ENCODE measurements around the gene ABHD11.

ABHD11 gene

GRCh38 chr7:73702665-73703064, 35.9 kb downstream of the ABHD11 start:
- H4K20me1 ChIP-seq (ENCODE audit: insufficient read depth, low read length) = no peaks in the 10 kb centered on the region
- H3K27ac ChIP-seq (ENCODE audit: low read length) = no peak overlapping the region
- no peaks in the 10 kb centered on the region for H3K4me1 ChIP-seq (ENCODE audit: low read length)
- no peak overlapping the region for H3K4me3 ChIP-seq (ENCODE audit: low read length)
- H3K9me3 ChIP-seq (ENCODE audit: insufficient read depth, low read length) = no peaks in the 10 kb centered on the region
- H3K9ac ChIP-seq (ENCODE audit: low read length) = no peak overlapping the region
- no peak overlapping the region for H2AFZ ChIP-seq (ENCODE audit: low read depth, low read length)
- no peak overlapping the region for H3K4me2 ChIP-seq (ENCODE audit: low read length)
- TF ChIP-seq CTCF (IDR thresholded peaks at IDR 0.05; ENCODE audit: low read depth, low read length) (no peak), EZH2phosphoT487 (IDR thresholded peaks at IDR 0.05; ENCODE audit: low read depth) (no peak)
- no peaks in the 10 kb centered on the region for H3K79me2 ChIP-seq (ENCODE audit: low read length)
- H3K27me3 ChIP-seq (ENCODE audit: low read depth, low read length) = no peaks in the 10 kb centered on the region
- peaks cover 19% of the 10 kb centered on the region for H3K36me3 ChIP-seq (replicated peaks; ENCODE audit: low read depth, low read length)

- TF ChIP-seq EZH2phosphoT487 (IDR thresholded peaks at IDR 0.05; ENCODE audit: low read depth) = no peak
- TF ChIP-seq CTCF (IDR thresholded peaks at IDR 0.05; ENCODE audit: low read depth, low read length) = no peak
- no peaks in the 10 kb centered on the region for H4K20me1 ChIP-seq (ENCODE audit: insufficient read depth, low read length)
- H3K27me3 ChIP-seq (ENCODE audit: low read depth, low read length) = no peaks in the 10 kb centered on the region
- H3K36me3 ChIP-seq (replicated peaks; ENCODE audit: low read depth, low read length) = peaks cover 22% of the 10 kb centered on the region
- no peaks in the 10 kb centered on the region for H3K79me2 ChIP-seq (ENCODE audit: low read length)
- H3K4me1 ChIP-seq (ENCODE audit: low read length) = no peaks in the 10 kb centered on the region
- no peak overlapping the region for H3K4me2 ChIP-seq (ENCODE audit: low read length)
- H3K27ac ChIP-seq (ENCODE audit: low read length) = no peak overlapping the region
- no peak overlapping the region for H3K4me3 ChIP-seq (ENCODE audit: low read length)
- H3K9me3 ChIP-seq (ENCODE audit: insufficient read depth, low read length) = no peaks in the 10 kb centered on the region
- no peak overlapping the region for H3K9ac ChIP-seq (ENCODE audit: low read length)
- H2AFZ ChIP-seq (ENCODE audit: low read depth, low read length) = no peak overlapping the region
Measured at GRCh38 chr7:73702226-73702625, 36.4 kb downstream of the ABHD11 start.

- no peaks in the 10 kb centered on the region; the same call in 1 of the 2 replicates for H4K20me1 ChIP-seq (ENCODE audit: insufficient read depth, low read length)
- H3K4me1 ChIP-seq (ENCODE audit: low read length) = no peaks in the 10 kb centered on the region
- H3K4me3 ChIP-seq (ENCODE audit: low read length) = no peak overlapping the region
- no peaks in the 10 kb centered on the region for H3K79me2 ChIP-seq (ENCODE audit: low read length)
- TF ChIP-seq EZH2phosphoT487 (IDR thresholded peaks at IDR 0.05; ENCODE audit: low read depth) (no peak), CTCF (IDR thresholded peaks at IDR 0.05; ENCODE audit: low read depth, low read length) (peak; percentile 32)
- H3K9ac ChIP-seq (ENCODE audit: low read length) = no peak overlapping the region
- no peak overlapping the region for H3K4me2 ChIP-seq (ENCODE audit: low read length)
- H2AFZ ChIP-seq (ENCODE audit: low read depth, low read length) = no peak overlapping the region
- no peaks in the 10 kb centered on the region for H3K27me3 ChIP-seq (ENCODE audit: low read depth, low read length)
- H3K27ac ChIP-seq (ENCODE audit: low read length) = no peak overlapping the region
- H3K36me3 ChIP-seq (replicated peaks; ENCODE audit: low read depth, low read length) = peaks cover 25% of the 10 kb centered on the region
- H3K9me3 ChIP-seq (ENCODE audit: insufficient read depth, low read length) = no peaks in the 10 kb centered on the region
Measured at GRCh38 chr7:73701357-73701995, 37.1 kb downstream of the ABHD11 start.

GRCh38 chr7:73700581-73701134, 37.9 kb downstream of the ABHD11 start:
- no peaks in the 10 kb centered on the region for H3K27me3 ChIP-seq (ENCODE audit: low read depth, low read length)
- H3K4me2 ChIP-seq (ENCODE audit: low read length) = no peak overlapping the region
- H3K79me2 ChIP-seq (ENCODE audit: low read length) = no peaks in the 10 kb centered on the region
- no peaks in the 10 kb centered on the region; the same call in 1 of the 2 replicates for H4K20me1 ChIP-seq (ENCODE audit: insufficient read depth, low read length)
- no peak overlapping the region for H3K9ac ChIP-seq (ENCODE audit: low read length)
- H3K27ac ChIP-seq (ENCODE audit: low read length) = no peak overlapping the region
- no peaks in the 10 kb centered on the region for H3K4me1 ChIP-seq (ENCODE audit: low read length)
- H3K9me3 ChIP-seq (ENCODE audit: insufficient read depth, low read length) = no peaks in the 10 kb centered on the region
- H3K4me3 ChIP-seq (ENCODE audit: low read length) = no peak overlapping the region
- H3K36me3 ChIP-seq (replicated peaks; ENCODE audit: low read depth, low read length) = peaks cover 28% of the 10 kb centered on the region
- H2AFZ ChIP-seq (ENCODE audit: low read depth, low read length) = no peak overlapping the region
- TF ChIP-seq EZH2phosphoT487 (IDR thresholded peaks at IDR 0.05; ENCODE audit: low read depth) (no peak), CTCF (IDR thresholded peaks at IDR 0.05; ENCODE audit: low read depth, low read length) (no peak)
